SU-DHL-6 (cell line): ENCODE measurements around the gene WASHC4.

Source experiments
- H2AFZ ChIP-seq: fragments of 200-600 bp; sonication (generic); 2 replicates; pipeline ENCODE4 v1.6.1; 2014; ENCODE audit warnings: low read depth, mild to moderate bottlenecking, moderate library complexity, mixed read lengths, antibody characterized with exemption, low read length; ENCODE audit not compliant: severe bottlenecking
- H3F3A ChIP-seq: fragments of 200-600 bp; shearing (Covaris generic); 2 replicates; pipeline ENCODE4 v1.6.0; 2016; ENCODE audit warnings: antibody characterized with exemption, mild to moderate bottlenecking; ENCODE audit not compliant: insufficient read depth
- H3K27ac ChIP-seq: fragments of 200-600 bp; sonication (generic); 2 replicates; pipeline ENCODE4 v1.5.1; 2016; ENCODE audit warnings: low read depth, mild to moderate bottlenecking, low read length, moderate library complexity, mixed read lengths
- H3K27me3 ChIP-seq: fragments of 200-600 bp; sonication (generic), shearing (Covaris generic); 2 replicates; pipeline ENCODE4 v1.6.0; 2014; ENCODE audit warnings: mild to moderate bottlenecking, low read length
- H3K36me3 ChIP-seq: fragments of 200-600 bp; sonication (generic); 2 replicates; pipeline ENCODE4 v1.6.1; 2014; ENCODE audit warnings: mild to moderate bottlenecking, low read length, mixed read lengths
- H3K4me2 ChIP-seq: fragments of 300-600, 200-600 bp; shearing (Covaris generic), sonication (generic); 2 replicates; pipeline ENCODE4 v1.6.0; 2014; ENCODE audit warnings: low read length, low read depth, mild to moderate bottlenecking; ENCODE audit not compliant: poor library complexity, severe bottlenecking
- H3K4me3 ChIP-seq: fragments of 200-600 bp; sonication (generic); 2 replicates; pipeline ENCODE4 v1.5.1; 2014; ENCODE audit warnings: antibody characterized with exemption, low read length, mild to moderate bottlenecking, mixed read lengths; ENCODE audit not compliant: insufficient read depth, poor library complexity, severe bottlenecking
- H3K79me2 ChIP-seq: fragments of 200-600 bp; sonication (generic); 2 replicates; pipeline ENCODE4 v1.6.1; 2014; ENCODE audit warnings: mild to moderate bottlenecking, low read length, moderate library complexity; ENCODE audit not compliant: insufficient read depth
- H3K9ac ChIP-seq: fragments of 200-600 bp; sonication (generic); 2 replicates; pipeline ENCODE4 v1.7.0; 2014; ENCODE audit warnings: mild to moderate bottlenecking, low read length
- H3K9me2 ChIP-seq: fragments of 200-600 bp; sonication (generic); replicated peaks from 2 replicates; pipeline ENCODE4 v1.6.1; 2014; ENCODE audit warnings: low read length; ENCODE audit not compliant: insufficient read depth
- H3K9me3 ChIP-seq: fragments of 200-600 bp; sonication (generic); 2 replicates; pipeline ENCODE4 v1.6.1; 2014; ENCODE audit warnings: low read length, mixed read lengths; ENCODE audit not compliant: insufficient read depth
- H4K20me1 ChIP-seq: fragments of 200-600 bp; sonication (generic); 2 replicates; pipeline ENCODE4 v1.6.1; 2014; ENCODE audit warnings: low read depth, mild to moderate bottlenecking, antibody characterized with exemption, low read length, moderate library complexity, mixed read lengths
- CTCF ChIP-seq: fragments of 200-600 bp; sonication (generic); IDR thresholded peaks from one replicate; pipeline ENCODE4 v1.5.1; 2017; ENCODE audit warnings: antibody characterized with exemption, mild to moderate bottlenecking, low read length, moderate library complexity; ENCODE audit not compliant: insufficient read depth, poor library complexity, severe bottlenecking
- EZH2phosphoT487 ChIP-seq: fragments of 200-600 bp; sonication (generic), shearing (Covaris generic); conservative IDR thresholded peaks from 2 replicates; pipeline ENCODE4 v1.6.1; 2018; ENCODE audit warnings: mild to moderate bottlenecking, antibody characterized with exemption, low read length, moderate library complexity, mixed read lengths

The WASHC4 gene

GRCh38 chr12:105190530-105190929, 83.0 kb downstream of the WASHC4 start:
- H3K4me2 ChIP-seq: no peak overlapping the region
- H3K9me3 ChIP-seq: no peaks in the 10 kb centered on the region
- H3K27ac ChIP-seq: no peak overlapping the region
- no peaks in the 10 kb centered on the region for H4K20me1 ChIP-seq
- no peaks in the 10 kb centered on the region for H3K27me3 ChIP-seq
- H2AFZ ChIP-seq: no peak overlapping the region
- TF ChIP-seq CTCF (no peak), EZH2phosphoT487 (no peak)
- no peak overlapping the region for H3K9ac ChIP-seq
- H3K79me2 ChIP-seq: no peaks in the 10 kb centered on the region
- H3K36me3 ChIP-seq: peaks cover 6% of the 10 kb centered on the region
- no peaks in the 10 kb centered on the region for H3K9me2 ChIP-seq
- H3K4me3 ChIP-seq: no peak overlapping the region
- H3F3A ChIP-seq: no peaks in the 10 kb centered on the region

GRCh38 chr12:105192624-105193225, 85.2 kb downstream of the WASHC4 start:
- Histone ChIP-seq H3K36me3 (no peaks in the 10 kb centered on the region), H3K4me3 (no peak overlapping the region), H3K27ac (no peak overlapping the region), H3K4me2 (no peak overlapping the region), H4K20me1 (no peaks in the 10 kb centered on the region), H3K9me3 (no peaks in the 10 kb centered on the region), H3K9ac (no peak overlapping the region), H2AFZ (no peak overlapping the region), H3F3A (no peaks in the 10 kb centered on the region), H3K9me2 (no peaks in the 10 kb centered on the region), H3K79me2 (no peaks in the 10 kb centered on the region), H3K27me3 (no peaks in the 10 kb centered on the region)
- TF ChIP-seq CTCF (no peak), EZH2phosphoT487 (no peak)

- H3K27ac ChIP-seq: no peak overlapping the region
- H3K27me3 ChIP-seq: no peaks in the 10 kb centered on the region
- H2AFZ ChIP-seq: no peak overlapping the region
- no peak overlapping the region for H3K4me2 ChIP-seq
- no peaks in the 10 kb centered on the region for H4K20me1 ChIP-seq
- TF ChIP-seq EZH2phosphoT487 (no peak), CTCF (no peak)
- H3K36me3 ChIP-seq: no peaks in the 10 kb centered on the region
- no peak overlapping the region for H3K9ac ChIP-seq
- H3K79me2 ChIP-seq: no peaks in the 10 kb centered on the region
- H3K9me2 ChIP-seq: no peaks in the 10 kb centered on the region
- no peaks in the 10 kb centered on the region for H3F3A ChIP-seq
- no peaks in the 10 kb centered on the region for H3K9me3 ChIP-seq
- H3K4me3 ChIP-seq: no peak overlapping the region
These were observed 87.4 kb downstream of the WASHC4 start for GRCh38 chr12:105194947-105195346.

- no peaks in the 10 kb centered on the region for H4K20me1 ChIP-seq
- H3K79me2 ChIP-seq: no peaks in the 10 kb centered on the region
These were observed 88.6 kb downstream of the WASHC4 start for GRCh38 chr12:105196090-105196489.

More at GRCh38 chr12:105196090-105196489, 88.6 kb downstream of the WASHC4 start:
- no peak overlapping the region for H3K9ac ChIP-seq
- H3K36me3 ChIP-seq: no peaks in the 10 kb centered on the region
- H3K4me2 ChIP-seq: no peak overlapping the region
- H3K4me3 ChIP-seq: no peak overlapping the region
- no peaks in the 10 kb centered on the region for H3K9me3 ChIP-seq
- H3K9me2 ChIP-seq: no peaks in the 10 kb centered on the region
- H2AFZ ChIP-seq: no peak overlapping the region
- H3F3A ChIP-seq: no peaks in the 10 kb centered on the region
- no peak overlapping the region for H3K27ac ChIP-seq
- TF ChIP-seq EZH2phosphoT487 (no peak), CTCF (no peak)
- H3K27me3 ChIP-seq: no peaks in the 10 kb centered on the region
